Stimulated activated CD8-positive, alpha-beta memory T cell treated with anti-CD3 and anti-CD28 coated beads, Interleukin-7, amount 100 ng/mL, for 4 hours (primary cell): ENCODE measurements around the gene VPS13D.
"Not testable (repeated sequence)": the region's sequence is repeated elsewhere in the genome, so short reads cannot be mapped to it uniquely, and the experiment has no call there.

Experiments used
- DNase-seq, 2 donors: peaks; one replicate each; pipeline ENCODE4 v3.0.0-alpha.2; 2020; ENCODE audit warnings: low read depth in 2 of 2

Gene VPS13D

GRCh38 chr1:12536023-12536639, 306.3 kb downstream of the VPS13D start:
- DNase-seq = no peak

GRCh38 chr1:12537294-12537693, 307.5 kb downstream of the VPS13D start:
- DNase-seq = no peak

GRCh38 chr1:12537906-12538461, 308.2 kb downstream of the VPS13D start:
- DNase-seq = no peak

GRCh38 chr1:12538536-12538935, 308.7 kb downstream of the VPS13D start:
- DNase-seq = not testable (repeated sequence)

GRCh38 chr1:12539320-12539704, 309.5 kb downstream of the VPS13D start:
- no peak for DNase-seq

- no peak for DNase-seq
Observed at GRCh38 chr1:12539705-12540579, 310.1 kb downstream of the VPS13D start.

- no peak for DNase-seq
Observed at GRCh38 chr1:12540580-12541273, 310.9 kb downstream of the VPS13D start.

GRCh38 chr1:12541274-12542137, 311.7 kb downstream of the VPS13D start:
- no peak for DNase-seq

- no peak for DNase-seq
Observed at GRCh38 chr1:12542138-12542465, 312.3 kb downstream of the VPS13D start.

GRCh38 chr1:12542616-12543592, 313.1 kb downstream of the VPS13D start:
- no peak for DNase-seq

GRCh38 chr1:12543740-12544154, 313.9 kb downstream of the VPS13D start:
- no peak for DNase-seq

GRCh38 chr1:12544357-12544756, 314.5 kb downstream of the VPS13D start:
- DNase-seq = no peak

GRCh38 chr1:12544992-12545391, 315.2 kb downstream of the VPS13D start:
- DNase-seq = no peak

GRCh38 chr1:12546771-12547585, 317.1 kb downstream of the VPS13D start:
- DNase-seq = no peak

GRCh38 chr1:12547586-12548225, 317.9 kb downstream of the VPS13D start:
- DNase-seq = no peak

- DNase-seq = no peak
Observed at GRCh38 chr1:12548279-12548972, 318.6 kb downstream of the VPS13D start.

- no peak for DNase-seq
Observed at GRCh38 chr1:12548973-12549459, 319.2 kb downstream of the VPS13D start.
